COR-L47 (cell line): ENCODE data around the gene MCOLN1.

Experiments used
- DNase-seq: peaks from one replicate; lab custom pipeline; 2025; lab: John Stamatoyannopoulos, UW

MCOLN1 gene

GRCh38 chr19:7522072-7522922, at the start of gene MCOLN1:
Gene MCOLN1, plus strand, starts transcription at chr19:7522624. Its CDS starts 127 bp downstream, at chr19:7522751.
- peak; percentile 97 for DNase-seq

- DNase-seq: no peak
These were observed 46.8 kb upstream of the MCOLN1 start for GRCh38 chr19:7475665-7476064.

- DNase-seq: no peak
These were observed 46.2 kb upstream of the MCOLN1 start for GRCh38 chr19:7476241-7476640.

GRCh38 chr19:7476777-7477494, 45.5 kb upstream of the MCOLN1 start:
- DNase-seq: no peak

- DNase-seq: no peak
These were observed 44.7 kb upstream of the MCOLN1 start for GRCh38 chr19:7477758-7478157.

- no peak for DNase-seq
These were observed 44.1 kb upstream of the MCOLN1 start for GRCh38 chr19:7478173-7478842.

- no peak for DNase-seq
These were observed 43.6 kb upstream of the MCOLN1 start for GRCh38 chr19:7478843-7479227.

- DNase-seq: no peak
These were observed 42.0 kb upstream of the MCOLN1 start for GRCh38 chr19:7480222-7480969.

GRCh38 chr19:7480970-7481255, 41.5 kb upstream of the MCOLN1 start:
- no peak for DNase-seq

GRCh38 chr19:7482584-7483439, 39.6 kb upstream of the MCOLN1 start:
- peak; percentile 66 for DNase-seq

- no peak for DNase-seq
These were observed 38.7 kb upstream of the MCOLN1 start for GRCh38 chr19:7483720-7484201.

GRCh38 chr19:7486923-7487322, 35.5 kb upstream of the MCOLN1 start:
- no peak for DNase-seq

- peak; percentile 80 for DNase-seq
These were observed 33.6 kb upstream of the MCOLN1 start, which contains the start of gene PEX11G for GRCh38 chr19:7488736-7489353. Gene PEX11G, minus strand, starts transcription at chr19:7489035. Its CDS starts 25 bp downstream, at chr19:7489010.

- DNase-seq: no peak
These were observed 32.8 kb upstream of the MCOLN1 start for GRCh38 chr19:7489609-7490044.

- no peak for DNase-seq
These were observed 30.3 kb upstream of the MCOLN1 start for GRCh38 chr19:7492142-7492541.

GRCh38 chr19:7492558-7492957, 29.9 kb upstream of the MCOLN1 start:
- DNase-seq: no peak

GRCh38 chr19:7494416-7495098, 27.9 kb upstream of the MCOLN1 start:
- no peak for DNase-seq

GRCh38 chr19:7497292-7497691, 25.1 kb upstream of the MCOLN1 start:
- no peak for DNase-seq

- peak; percentile 93 for DNase-seq
These were observed 21.5 kb upstream of the MCOLN1 start for GRCh38 chr19:7500811-7501450.
